Uterus (tissue), 2 donors: ENCODE results near the gene CD93.

ENCODE experiments used
- CTCF ChIP-seq, 4 experiments: fragments of 200-600 bp in 2 of 4; fragments of 450-650 bp in 2 of 4; sonication (generic) in 2 of 4; IDR thresholded peaks; one replicate each; pipeline ENCODE4 v1.5.1; 2016 to 2019; ENCODE audit warnings: antibody characterized with exemption in 4 of 4, mild to moderate bottlenecking in 2 of 4, moderate library complexity in 1 of 4
- POLR2A ChIP-seq, 2 donors: fragments of 450-650 bp; IDR thresholded peaks; one replicate each; pipeline ENCODE4 v1.6.1; 2016; ENCODE audit warnings: antibody characterized with exemption in 2 of 2, mild to moderate bottlenecking in 1 of 2, moderate library complexity in 1 of 2

DNA sequence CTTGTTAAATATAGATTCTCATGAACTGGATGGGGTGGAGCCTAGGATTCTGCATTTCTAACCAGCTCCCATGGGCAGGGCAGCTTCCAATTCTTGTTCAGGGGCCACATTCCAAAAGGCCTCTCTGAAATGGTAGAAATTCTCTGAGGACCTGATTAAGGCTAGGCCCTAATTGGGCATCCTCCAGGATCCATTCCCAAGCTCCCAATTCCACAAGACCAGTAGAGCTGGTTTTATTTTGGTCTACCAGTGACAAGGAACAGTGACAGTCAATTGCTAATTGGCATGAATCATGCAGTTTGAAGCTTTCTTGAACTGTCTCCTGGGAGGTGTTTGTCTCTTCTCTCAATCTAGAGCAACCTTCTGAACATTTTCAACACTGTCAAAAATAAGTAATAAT, 39.7 kb downstream of the CD93 start:
- TF ChIP-seq POLR2A (IDR thresholded peaks at IDR 0.05) (no peak), CTCF (IDR thresholded peaks at IDR 0.05) (no peak)
